Stimulated activated CD4-positive, alpha-beta T cell treated with anti-CD3 and anti-CD28 coated beads, Interleukin-12 subunit alpha, Interleukin-12 subunit beta, amount 100 ng/mL, for 48 hours (primary cell): ENCODE measurements around the gene DNM2.
"Not testable (repeated sequence)": the region's sequence is repeated elsewhere in the genome, so short reads cannot be mapped to it uniquely, and the experiment has no call there.

Experiments used
- DNase-seq, 3 donors: peaks; one replicate each; pipeline ENCODE4 v3.0.0-alpha.2; 2020; ENCODE audit warnings: low read depth in 2 of 3, low spot score in 1 of 3

Gene DNM2

DNA sequence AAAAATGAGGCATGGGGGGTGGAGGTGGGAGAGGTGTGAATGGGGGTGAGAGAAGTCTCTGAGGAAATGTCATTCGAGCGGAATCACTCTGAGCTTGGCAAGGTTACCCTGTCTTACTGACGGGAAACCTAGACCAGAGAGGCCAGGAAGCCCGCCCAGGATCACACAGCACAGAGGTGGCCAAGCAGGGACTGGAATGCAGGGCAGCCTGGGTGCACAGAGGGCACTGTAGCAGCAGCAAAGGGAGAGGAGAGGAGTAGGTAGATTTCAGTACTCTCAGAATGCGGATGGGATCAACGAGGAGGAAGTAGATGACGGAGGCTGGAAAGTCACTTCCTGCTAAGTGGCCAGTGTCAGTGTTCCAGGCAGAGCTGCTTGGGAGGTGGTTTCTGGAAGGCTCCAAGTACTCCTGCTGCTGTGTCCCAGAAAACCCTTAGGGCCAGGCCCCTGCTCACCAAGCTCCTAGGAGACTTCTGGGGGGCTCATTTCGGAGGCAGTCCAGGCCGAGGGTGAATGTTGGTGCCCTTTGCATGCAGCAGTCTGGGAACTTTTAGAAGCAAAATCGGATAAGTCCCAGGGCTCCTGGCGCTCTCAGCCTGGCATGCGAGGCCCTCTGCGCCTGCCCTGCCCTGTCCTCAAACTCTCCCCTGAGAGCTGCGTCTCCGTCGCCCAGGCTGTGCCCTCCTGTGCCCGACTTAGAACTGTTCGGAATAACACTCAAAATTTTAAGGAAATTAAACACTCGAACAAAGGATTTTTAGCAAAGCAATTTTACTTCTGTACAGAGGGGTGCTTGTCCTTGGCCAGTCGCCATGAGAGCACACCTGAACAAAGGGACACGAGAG is 33.5 kb downstream of the DNM2 start:
- DNase-seq = no peak

DNA sequence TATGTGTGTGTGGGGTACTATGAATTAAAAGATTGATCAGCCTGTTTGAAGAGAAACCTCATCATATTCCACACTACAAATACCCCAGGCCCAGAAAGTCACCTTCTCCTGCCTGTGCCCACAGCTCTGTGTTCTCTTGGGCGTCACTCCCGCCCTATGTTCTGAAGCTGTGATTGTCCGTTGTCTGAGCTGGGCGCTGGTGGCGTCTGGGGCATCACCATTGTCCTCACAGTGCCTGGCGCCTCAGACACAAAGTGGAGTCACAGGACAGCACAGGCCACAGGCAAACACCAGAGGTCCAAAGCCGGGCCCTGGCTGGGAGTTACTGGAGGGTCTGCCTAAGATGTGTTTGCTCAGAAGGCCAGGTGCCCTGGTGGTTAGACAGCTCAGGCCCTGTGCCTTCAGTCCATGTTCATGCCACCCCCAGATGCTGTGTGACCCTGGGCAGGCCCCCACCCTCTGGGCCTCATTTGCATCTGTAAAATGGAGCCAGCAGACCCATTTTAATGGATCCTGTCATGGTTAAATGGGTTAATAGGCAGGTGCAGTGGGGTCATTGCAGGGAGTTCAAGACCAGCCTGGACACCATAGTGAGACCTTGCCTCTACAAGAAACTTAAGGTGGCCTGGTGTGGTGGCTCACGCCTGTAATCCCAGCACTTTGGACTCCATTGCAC is 34.5 kb downstream of the DNM2 start:
- no peak for DNase-seq

DNA sequence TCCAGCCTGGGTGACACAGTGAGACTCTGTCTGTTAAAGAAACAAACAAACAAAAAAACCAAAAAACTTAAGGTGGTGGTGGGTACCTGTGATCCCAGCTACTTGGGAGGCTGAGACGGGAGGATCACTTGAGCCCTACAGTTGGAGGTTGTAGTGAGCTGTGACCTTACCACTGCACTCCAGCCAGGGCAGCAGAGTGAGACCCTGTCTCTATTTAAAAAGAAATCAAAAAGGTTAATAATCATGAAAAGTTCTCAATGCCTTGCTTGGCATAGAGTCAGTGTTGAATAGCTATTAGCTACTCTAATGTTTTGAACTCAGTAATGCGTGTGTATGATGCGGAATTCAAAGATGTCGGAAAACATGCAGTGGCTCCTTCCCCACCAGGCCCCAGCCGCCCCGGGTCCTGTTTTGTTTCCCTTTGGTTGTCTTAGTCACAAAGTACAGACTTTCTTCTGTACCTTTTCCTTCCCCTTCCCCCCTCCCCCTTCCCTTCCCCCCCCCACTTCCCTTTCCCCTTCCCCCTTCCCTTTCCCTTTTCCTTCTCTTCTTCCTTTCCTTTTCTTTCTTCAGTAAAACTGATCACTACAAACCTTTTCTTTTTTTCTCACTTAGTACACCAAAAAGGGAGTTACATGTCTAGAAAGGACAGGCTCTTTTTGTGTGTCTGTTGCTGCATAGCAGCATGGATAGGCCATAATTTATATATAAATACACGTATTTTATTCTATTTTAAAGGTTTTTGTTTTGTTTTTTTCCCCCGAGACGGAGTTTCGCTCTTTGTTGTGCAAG is 35.2 kb downstream of the DNM2 start:
- no peak for DNase-seq

DNA sequence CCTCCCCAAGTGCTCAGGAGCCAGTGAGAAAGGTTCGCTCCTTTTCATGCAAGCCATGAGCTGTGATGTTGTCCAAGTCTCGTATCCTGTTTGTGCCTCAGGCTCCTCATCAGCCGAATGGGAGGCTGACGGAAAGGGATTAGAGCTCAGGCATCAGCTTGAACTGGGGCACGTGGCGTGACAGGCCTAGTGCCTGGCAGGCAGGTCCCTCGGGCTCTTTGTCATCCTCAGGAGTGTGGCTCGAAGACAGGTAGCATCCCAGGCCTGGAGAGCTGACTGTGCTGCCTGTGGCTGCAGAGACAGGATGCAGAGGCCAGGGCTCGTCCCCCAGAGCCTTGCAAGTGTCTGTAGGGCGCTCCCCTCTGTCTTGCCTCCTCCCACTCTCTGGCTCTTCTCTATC is 38.5 kb downstream of the DNM2 start:
- no peak for DNase-seq

DNA sequence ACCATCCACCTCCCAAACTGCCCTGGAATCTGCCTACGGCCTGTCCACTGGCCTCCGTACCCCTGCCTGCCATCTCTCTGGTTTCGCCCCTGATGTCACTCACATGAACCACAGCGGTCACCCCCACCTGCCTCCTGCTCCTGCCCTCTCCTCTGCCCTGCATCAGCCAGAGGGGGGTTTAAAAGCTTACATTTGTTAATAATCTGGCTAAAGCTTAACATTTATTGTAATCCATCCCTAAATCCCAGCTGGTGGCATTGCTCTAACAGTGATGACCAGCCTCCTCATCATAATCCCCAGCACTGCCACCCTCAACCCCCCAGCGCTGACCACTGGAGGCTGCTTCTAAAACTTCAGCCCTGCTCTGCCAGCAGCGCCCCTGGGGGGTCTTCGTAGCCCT is 38.9 kb downstream of the DNM2 start:
- no peak for DNase-seq

DNA sequence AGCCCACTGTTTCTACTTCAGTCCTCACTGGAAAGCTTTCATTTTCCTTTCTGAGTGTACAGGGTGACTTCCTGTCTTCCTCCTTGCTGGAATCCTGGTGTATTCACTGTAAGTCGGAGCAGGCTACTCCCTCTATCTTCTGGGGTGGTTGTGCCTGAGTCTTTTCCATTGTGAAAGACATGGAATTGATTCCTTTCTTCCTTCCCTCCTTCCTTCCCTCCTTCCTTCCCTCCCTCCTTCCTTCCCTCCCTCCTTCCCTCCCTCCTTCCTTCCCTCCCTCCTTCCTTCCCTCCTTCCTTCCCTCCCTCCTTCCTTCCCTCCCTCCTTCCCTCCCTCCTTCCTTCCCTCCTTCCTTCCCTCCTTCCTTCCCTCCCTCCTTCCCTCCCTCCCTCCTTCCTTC is 40.2 kb downstream of the DNM2 start:
- DNase-seq = not testable (repeated sequence)

DNA sequence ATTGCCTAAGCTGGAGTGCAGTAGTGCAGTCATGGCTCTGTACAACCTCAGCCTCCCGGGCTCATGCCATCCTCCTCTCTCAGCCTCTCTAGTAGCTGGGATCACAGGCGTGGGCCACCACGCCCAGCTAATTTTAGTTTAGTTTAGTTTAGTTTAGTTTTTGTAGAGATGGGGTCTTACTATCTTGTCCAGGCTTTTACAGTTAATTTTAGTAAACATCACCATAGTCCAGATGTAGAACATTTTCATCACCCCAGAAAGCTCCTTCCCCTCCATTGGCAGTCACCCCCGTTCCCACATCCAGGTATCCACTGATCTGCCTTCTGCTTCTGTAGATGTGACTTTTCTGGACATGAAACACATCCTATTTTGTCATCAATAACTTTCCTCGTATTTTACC is 41.1 kb downstream of the DNM2 start:
- DNase-seq = no peak

DNA sequence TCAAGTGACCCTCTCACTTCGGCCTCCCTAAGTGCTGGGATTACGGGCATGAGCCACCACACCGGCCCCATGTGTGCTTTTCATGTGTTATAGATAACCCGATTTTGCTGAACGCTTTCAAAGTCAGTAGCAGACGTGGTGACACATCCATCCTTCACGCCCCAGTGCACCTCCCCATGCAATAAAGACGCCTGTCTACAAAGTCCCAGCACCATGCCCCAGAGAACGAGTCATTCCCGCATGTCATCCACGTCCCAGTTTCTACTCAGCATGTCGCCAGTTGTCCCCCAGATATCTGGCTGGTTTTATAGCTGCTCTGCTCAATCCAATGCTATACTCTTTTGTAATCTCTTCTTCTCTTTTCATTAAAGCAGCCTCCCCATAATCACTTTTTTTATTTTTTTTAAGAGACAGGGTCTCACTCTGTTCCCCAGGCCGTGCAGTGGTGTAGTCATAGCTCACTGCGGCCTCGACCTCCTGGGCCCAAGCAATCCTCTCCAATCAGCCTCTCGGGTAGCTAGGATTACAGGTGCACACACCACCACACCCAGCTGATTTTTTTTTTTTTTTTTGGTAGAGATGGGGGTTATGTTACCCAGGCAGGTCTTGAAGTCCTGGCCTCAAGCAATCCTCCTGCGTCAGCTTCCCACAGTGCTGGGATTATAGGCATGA is 42.5 kb downstream of the DNM2 start:
- peak; percentile 20 to 24 (median 24) for DNase-seq

DNA sequence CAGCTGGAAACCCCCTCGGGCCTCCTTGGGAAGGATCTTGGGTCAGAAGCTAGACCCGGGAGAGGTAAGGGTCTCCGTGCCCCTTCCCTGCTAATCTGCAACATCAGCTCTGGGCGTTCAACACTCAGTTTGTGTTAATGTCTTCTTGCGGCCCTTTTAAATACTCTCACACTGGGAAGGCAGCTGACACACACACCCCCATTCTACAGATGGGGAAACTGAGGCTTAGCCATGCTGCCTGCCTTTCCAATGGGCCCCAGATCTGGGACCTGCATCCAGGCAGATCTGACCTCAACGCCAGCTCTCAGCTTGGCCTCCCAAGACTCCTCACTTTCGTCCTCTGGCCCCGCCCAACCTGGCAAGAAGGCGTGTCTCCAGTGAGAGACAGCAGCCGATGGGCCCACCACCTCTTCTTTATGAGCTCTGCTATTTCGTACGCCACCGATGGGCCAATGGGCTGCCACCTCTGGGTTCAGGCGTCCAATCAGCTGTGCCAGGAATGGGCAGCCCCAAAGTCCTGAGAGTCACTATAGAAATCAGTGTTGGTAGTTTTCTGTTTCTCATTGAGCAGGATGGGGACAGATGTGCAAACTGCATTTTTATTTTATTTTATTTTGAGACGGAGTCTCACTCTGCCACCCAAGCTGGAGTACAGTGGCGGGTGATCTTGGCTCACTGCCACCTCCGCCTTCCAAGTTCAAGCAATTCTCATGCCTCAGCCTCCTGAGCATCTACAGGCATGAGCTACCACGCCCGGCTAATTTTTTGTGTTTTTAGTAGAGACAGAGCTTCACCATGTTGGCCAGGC is 43.8 kb downstream of the DNM2 start:
- DNase-seq = no peak

DNA sequence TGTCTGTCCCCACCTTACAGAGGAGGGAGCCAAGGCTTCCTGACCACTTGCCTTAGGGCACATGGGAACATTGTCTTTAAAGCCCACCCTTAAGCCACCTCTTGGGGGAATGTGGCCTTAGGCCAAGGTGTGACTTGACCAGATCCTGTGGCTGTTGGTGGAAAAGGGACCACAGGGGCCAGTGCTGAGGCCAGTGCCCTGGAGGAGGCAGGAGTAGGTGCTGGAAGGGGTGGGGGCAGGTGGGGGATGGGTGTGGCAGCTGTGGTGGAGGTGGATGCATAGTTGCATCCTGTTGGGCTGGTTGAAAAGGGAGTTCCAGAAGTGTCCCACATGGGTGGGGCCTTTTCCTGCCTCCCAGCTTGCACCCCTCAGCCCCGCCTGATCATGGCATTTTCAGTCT is 44.8 kb downstream of the DNM2 start:
- no peak for DNase-seq

DNA sequence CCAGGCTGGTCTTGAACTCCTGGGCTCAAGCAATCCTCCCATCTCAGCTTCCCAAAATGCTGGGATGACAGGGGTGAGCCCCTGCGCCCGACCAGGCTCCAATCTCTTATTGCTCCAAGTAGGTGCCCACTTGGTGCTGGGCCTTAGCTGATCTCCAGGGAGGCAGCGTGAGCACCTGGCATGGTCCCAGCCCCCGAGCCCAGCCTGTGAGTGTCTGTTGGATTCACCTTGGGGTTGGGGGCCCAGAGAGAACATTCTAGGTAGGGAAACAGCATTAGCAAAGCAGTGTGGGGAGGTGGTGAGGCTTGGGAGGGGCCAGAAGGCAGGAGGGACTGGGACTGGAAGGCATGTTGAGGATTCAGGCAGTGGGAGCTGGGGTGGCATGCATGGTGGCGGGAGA is 45.5 kb downstream of the DNM2 start:
- no peak for DNase-seq

DNA sequence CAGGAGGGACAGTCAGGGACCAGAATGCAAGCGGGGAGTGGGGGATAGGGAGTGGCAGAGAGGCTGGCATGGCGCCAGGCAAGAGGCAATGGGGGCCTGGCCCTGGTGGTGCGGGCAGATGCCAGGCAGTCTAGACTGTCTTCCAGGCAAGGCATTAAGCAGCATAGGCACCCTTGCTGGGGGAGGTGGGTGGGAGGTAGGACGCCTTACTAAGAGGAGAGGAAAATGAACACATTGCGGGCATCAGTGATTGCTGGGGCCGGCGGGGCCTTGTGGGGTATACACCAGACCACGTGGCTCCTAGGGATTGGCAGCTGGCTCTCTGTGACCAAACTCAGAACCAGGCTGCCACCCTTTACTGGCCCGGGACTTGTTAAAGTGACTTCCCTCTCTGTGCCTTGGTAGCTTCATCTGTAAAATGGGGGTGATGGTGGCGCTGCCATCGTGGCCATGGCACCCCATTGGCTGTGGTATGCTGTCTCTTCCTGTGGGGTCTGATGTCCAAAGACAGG is 46.0 kb downstream of the DNM2 start:
- no peak for DNase-seq

DNA sequence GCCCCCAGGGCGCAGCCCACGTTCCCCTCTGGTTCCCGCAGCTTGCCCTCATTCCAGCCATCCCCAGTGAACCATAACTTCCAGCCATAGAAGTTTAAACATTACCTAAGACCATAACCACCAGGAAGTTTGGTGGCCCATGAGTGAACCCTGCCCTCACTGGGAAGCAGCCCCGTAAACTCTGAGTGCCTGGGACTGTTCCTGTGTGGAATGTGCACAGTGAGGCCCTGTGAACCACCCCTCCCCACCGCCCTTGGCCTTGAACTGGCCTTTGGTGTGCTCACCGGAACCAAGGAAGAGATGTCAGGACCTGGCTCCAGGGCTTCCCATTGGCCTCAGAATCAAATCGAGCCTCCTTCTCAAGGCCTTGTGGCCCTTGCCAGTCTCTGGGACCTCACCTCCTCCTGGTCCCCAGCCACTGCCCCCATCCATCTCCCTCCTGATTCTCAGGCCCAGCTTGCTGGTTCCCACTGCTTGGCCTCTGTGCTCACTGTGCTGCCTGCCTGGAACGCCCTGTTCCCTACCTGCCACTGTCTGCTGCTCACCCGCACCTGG is 46.5 kb downstream of the DNM2 start:
- DNase-seq = no peak

DNA sequence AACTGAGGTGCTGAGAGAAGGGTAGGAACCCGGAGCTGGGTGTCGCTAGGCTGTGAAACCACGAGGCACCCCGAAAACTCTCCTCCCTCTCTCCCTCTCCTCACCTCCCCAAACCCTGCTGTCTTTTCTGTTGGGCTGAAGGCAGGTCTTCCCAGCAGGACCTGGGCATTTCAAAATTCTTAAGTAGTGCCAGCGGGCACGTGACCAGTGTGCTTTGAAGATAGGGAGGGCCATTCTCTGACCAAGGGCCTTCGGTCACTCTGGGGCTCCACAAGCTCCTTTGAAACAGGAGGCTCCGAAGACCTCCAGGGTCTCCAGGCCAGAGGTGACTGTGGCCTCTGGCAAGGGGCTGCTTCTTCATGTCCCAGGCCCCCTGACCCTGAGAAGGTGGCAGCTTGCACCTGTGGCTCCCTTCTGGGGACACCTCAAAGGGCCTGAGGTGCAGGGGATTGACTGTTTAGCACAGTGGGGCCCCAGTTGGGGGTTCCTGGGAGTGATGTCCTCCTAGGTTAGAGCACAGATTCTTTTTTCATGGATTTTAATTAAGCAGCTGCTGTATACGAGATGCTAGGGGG is 48.3 kb downstream of the DNM2 start:
- no peak for DNase-seq

DNA sequence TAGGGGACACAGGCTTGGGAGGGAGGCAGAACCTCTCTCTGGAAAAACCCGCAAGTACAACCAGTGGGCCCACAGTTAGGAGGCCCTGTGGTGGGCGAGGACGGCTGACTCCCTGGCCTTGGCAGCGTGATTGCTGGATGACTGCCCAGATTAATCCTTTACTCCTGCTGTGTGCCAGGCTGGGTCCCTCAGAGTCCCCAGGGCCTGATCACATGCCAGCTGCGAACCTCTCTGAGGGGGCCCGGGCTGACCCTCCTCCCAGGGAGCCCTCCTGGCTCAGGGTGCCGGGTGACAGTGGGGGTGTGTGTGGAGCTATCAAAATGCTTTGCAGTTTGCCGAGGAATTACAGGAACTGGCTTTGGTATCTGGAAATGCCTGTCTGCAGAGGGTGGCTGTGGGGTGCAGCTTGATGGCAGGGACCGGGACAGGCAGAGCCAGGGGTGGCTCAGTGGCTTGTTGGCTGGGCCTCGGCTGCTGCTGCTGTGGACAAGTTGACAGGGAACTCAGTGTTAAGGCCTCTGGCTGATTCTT is 48.9 kb downstream of the DNM2 start:
- no peak for DNase-seq

DNA sequence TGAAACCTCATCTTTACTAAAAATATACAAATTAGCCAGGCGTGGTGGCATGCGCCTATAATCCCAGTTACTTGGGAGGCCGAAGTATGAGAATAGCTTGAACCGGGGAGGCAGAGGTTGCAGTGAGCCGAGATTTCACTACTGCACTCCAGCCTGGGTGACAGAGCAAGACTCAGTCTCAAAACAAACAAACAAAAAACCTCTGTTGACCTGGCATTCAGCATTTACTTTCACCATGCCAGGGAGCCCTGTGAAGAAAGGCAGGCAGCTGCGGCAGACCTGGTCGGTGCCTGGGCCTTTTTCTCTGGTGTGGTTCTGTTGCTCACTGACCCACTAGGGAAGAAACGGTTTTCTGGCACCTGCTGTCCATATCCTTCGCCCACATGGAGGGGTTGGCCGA is 49.8 kb downstream of the DNM2 start:
- no peak for DNase-seq

DNA sequence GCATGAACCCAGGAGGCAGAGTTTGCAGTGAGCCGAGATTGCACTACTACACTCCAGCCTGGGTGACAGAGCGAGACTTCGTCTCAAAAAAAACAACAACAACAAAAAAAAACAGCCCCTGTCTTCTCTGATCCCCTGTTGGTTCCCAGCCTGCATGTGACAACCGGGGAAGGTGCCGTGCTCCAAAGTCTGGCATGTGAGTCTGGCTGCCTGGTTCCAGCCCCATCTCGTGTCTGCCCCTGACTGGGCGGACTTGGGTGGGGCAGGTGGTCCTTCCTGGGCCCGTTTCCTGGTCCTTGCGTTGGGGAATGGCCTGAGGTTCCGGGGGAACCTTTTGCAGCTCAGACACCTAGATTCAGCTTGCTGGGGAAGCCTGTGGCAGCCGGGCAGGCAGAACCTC is 50.5 kb downstream of the DNM2 start:
- DNase-seq = no peak

DNA sequence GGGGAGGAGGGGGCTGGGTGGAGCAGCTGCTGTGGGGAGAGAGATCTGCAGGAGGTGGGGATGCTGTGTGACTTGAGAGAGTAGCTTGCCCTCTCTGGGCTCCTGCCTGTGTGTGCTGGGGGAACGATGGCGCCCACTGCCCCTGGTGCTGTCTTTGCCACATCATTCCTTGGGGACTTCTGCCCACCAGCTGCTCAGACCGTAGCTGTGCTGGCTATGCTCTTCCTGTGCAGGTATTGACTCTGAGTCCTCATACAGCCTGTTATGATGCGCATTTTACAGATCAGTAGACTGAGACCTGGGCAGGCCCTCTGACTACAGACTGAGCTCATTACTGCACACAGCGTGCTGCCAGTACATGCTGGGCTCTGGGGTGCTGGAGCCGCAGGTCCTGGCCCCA is 51.1 kb downstream of the DNM2 start:
- DNase-seq = no peak
